ENCODE data around the gene UBE2L3.
A peak's percentile ranks its signal among the peaks of the same experiment; 100 is the strongest.
"Not testable (repeated sequence)": the region's sequence is repeated elsewhere in the genome, so short reads cannot be mapped to it uniquely, and the experiment has no call there.

The UBE2L3 gene

DNA sequence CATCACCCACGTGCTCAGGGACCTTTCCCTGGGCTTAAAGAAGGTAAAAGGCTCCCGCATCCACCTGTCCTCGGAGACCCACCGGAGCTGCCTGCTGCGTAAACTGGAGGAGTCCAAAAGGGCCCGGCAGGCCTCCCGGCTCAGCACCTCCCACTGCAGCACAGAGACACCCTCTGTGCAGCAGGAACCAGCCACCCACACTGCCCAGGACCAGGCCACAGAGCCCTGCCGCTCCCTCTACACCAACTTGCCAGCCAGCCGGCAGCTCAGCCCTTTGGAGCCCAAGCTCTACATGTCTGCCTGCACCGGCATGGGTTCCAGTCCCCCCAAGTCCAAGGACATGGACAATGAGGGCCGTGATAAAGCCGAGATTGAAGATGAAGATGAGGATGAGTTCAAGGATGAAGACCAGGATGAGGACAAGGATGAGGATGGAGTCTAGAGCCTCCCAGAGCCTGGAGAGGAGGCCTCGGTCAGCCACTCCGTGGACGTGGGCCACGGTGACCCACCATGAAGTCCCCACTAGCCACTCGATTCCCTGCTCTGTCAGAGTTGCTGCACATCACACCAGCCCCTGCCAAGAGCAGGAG, 69.2 kb downstream of the UBE2L3 start:
- no peak for TF ChIP-seq EZH2 (IDR thresholded peaks at IDR 0.05; ENCODE audit: borderline replicate concordance, low read depth, low read length, severe bottlenecking)
- TF ChIP-seq, protein P1, sequence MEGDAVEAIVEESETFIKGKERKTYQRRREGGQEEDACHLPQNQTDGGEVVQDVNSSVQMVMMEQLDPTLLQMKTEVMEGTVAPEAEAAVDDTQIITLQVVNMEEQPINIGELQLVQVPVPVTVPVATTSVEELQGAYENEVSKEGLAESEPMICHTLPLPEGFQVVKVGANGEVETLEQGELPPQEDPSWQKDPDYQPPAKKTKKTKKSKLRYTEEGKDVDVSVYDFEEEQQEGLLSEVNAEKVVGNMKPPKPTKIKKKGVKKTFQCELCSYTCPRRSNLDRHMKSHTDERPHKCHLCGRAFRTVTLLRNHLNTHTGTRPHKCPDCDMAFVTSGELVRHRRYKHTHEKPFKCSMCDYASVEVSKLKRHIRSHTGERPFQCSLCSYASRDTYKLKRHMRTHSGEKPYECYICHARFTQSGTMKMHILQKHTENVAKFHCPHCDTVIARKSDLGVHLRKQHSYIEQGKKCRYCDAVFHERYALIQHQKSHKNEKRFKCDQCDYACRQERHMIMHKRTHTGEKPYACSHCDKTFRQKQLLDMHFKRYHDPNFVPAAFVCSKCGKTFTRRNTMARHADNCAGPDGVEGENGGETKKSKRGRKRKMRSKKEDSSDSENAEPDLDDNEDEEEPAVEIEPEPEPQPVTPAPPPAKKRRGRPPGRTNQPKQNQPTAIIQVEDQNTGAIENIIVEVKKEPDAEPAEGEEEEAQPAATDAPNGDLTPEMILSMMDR (IDR thresholded peaks at IDR 0.05; ENCODE audit: borderline replicate concordance, extremely low read depth, low read length, poor library complexity, severe bottlenecking), result no peak
- no peak for DNase-seq
- H3K36me3 ChIP-seq (ENCODE audit: insufficient read depth, low read length), result no peaks in the 10 kb centered on the region
- no peaks in the 10 kb centered on the region for H3K79me2 ChIP-seq (ENCODE audit: insufficient read depth, low read length)
- peaks cover 3% of the 10 kb centered on the region; the same call in 1 of the 2 replicates for H4K20me1 ChIP-seq (ENCODE audit: insufficient read depth, low read length)
- peaks cover 29% of the 10 kb centered on the region for H3K4me1 ChIP-seq (ENCODE audit: insufficient read depth, low read length)
- H3K9me3 ChIP-seq (ENCODE audit: insufficient read depth, low read length, severe bottlenecking), result no peaks in the 10 kb centered on the region
- ATAC-seq (ENCODE audit: insufficient read depth, low read depth), result no peak
- no peaks in the 10 kb centered on the region for H3K27me3 ChIP-seq (ENCODE audit: insufficient read depth, low read length, poor library complexity)
- H3K27ac ChIP-seq (ENCODE audit: low read length), result no peak overlapping the region
- H3K4me2 ChIP-seq (ENCODE audit: insufficient read depth, low read length), result no peak overlapping the region
- no peak overlapping the region for H2AFZ ChIP-seq (ENCODE audit: low read depth, low read length)
- no peak overlapping the region for H3K4me3 ChIP-seq (ENCODE audit: low read depth in 1 of 2, low read length in 2 of 2)
- no peak overlapping the region for H3K9ac ChIP-seq (ENCODE audit: low read depth, low read length)

DNA sequence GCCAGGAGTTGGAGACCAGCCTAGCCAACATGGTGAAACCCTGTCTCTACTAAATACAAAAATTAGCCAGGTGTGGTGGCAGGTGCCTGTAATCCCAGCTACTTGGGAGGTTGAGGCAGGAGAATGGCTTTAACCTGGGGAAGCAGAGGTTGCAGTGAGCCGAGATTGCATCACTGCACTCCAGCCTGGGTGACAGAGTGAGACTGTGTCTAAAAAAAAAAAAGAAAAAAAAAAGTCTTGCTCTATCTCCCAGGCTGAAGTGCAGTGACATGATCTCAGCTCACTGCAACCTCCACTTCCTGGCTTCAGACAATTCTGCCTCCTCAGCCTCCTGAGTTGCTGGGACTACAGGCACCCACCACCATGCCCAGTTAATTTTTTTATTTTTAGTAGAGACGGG, 69.9 kb downstream of the UBE2L3 start:
- not testable (repeated sequence) for H3K79me2 ChIP-seq (ENCODE audit: insufficient read depth, low read length); H3K36me3 ChIP-seq (ENCODE audit: insufficient read depth, low read length); H3K27me3 ChIP-seq (ENCODE audit: insufficient read depth, low read length, poor library complexity); H4K20me1 ChIP-seq (ENCODE audit: insufficient read depth, low read length); DNase-seq; H3K4me3 ChIP-seq (ENCODE audit: low read depth in 1 of 2, low read length in 2 of 2); H3K9me3 ChIP-seq (ENCODE audit: insufficient read depth, low read length, severe bottlenecking); H2AFZ ChIP-seq (ENCODE audit: low read depth, low read length); H3K9ac ChIP-seq (ENCODE audit: low read depth, low read length); H3K27ac ChIP-seq (ENCODE audit: low read length); H3K4me2 ChIP-seq (ENCODE audit: insufficient read depth, low read length); ATAC-seq (ENCODE audit: insufficient read depth, low read depth)
- H3K4me1 ChIP-seq (ENCODE audit: insufficient read depth, low read length), result peaks cover 27% of the 10 kb centered on the region

DNA sequence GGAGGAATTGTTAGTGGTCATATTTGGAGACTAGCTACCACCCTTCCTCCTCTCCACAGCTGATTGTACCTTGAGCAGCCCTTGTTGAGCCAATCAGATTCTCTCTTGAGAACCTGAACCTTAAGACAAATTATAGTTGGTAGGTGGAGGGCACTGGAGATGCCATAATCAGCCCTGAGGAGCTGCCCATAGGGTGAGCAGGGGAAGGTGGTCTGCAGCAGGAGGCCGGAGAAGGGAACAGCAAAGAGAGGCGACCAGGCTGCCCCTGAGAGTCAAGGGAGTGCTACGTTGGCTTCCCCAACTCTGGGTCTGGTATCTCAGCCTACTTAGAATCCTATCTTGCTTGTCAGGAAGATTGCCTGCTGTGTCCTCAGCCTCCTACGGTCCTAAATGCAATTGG, 71.8 kb downstream of the UBE2L3 start:
- Histone ChIP-seq H3K4me2 (ENCODE audit: insufficient read depth, low read length) (no peak overlapping the region), H3K9me3 (ENCODE audit: insufficient read depth, low read length, severe bottlenecking) (no peaks in the 10 kb centered on the region), H3K79me2 (ENCODE audit: insufficient read depth, low read length) (peaks cover 20% of the 10 kb centered on the region), H4K20me1 (ENCODE audit: insufficient read depth, low read length) (peaks cover 13% of the 10 kb centered on the region), H3K4me1 (ENCODE audit: insufficient read depth, low read length) (peaks cover 32% of the 10 kb centered on the region), H3K9ac (ENCODE audit: low read depth, low read length) (no peak overlapping the region), H3K36me3 (ENCODE audit: insufficient read depth, low read length) (peaks cover 11% of the 10 kb centered on the region), H2AFZ (ENCODE audit: low read depth, low read length) (no peak overlapping the region), H3K27ac (ENCODE audit: low read length) (no peak overlapping the region), H3K27me3 (ENCODE audit: insufficient read depth, low read length, poor library complexity) (no peaks in the 10 kb centered on the region), H3K4me3 (ENCODE audit: low read depth in 1 of 2, low read length in 2 of 2) (no peak overlapping the region)
- ATAC-seq (ENCODE audit: insufficient read depth, low read depth) (no peak), DNase-seq (no peak)
- TF ChIP-seq, protein P1 (IDR thresholded peaks at IDR 0.05; ENCODE audit: borderline replicate concordance, extremely low read depth, low read length, poor library complexity, severe bottlenecking), result no peak
- TF ChIP-seq EZH2 (IDR thresholded peaks at IDR 0.05; ENCODE audit: borderline replicate concordance, low read depth, low read length, severe bottlenecking), result no peak

DNA sequence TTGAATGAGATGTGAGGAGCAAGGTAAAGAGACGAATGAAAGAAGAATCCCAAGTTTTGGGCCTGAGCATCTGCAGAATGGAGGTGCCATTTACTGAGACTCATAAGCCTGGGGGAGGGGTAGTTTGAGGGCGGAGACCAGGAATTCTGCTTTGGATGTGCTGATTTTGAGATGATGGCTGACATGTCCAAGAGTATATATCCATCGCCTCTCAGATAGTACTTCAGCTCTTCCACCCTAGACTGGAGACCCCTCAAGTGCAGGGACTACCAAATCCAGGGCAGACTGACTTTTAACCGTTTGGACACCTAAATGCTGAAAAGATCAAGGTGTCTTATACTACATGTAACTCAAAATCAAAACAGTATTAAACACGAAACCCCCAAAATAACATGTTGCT, 73.3 kb downstream of the UBE2L3 start:
- Histone ChIP-seq H3K36me3 (ENCODE audit: insufficient read depth, low read length) (peaks cover 21% of the 10 kb centered on the region), H3K4me2 (ENCODE audit: insufficient read depth, low read length) (peak overlapping the region; percentile 80; the same call in 1 of the 2 replicates), H3K27ac (ENCODE audit: low read length) (no peak overlapping the region), H3K4me3 (ENCODE audit: low read depth in 1 of 2, low read length in 2 of 2) (no peak overlapping the region), H3K9ac (ENCODE audit: low read depth, low read length) (peak overlapping the region; percentile 94; the same call in 1 of the 2 replicates), H3K27me3 (ENCODE audit: insufficient read depth, low read length, poor library complexity) (no peaks in the 10 kb centered on the region), H4K20me1 (ENCODE audit: insufficient read depth, low read length) (peaks cover 13% of the 10 kb centered on the region), H3K79me2 (ENCODE audit: insufficient read depth, low read length) (peaks cover 22% of the 10 kb centered on the region), H2AFZ (ENCODE audit: low read depth, low read length) (no peak overlapping the region), H3K9me3 (ENCODE audit: insufficient read depth, low read length, severe bottlenecking) (no peaks in the 10 kb centered on the region), H3K4me1 (ENCODE audit: insufficient read depth, low read length) (peaks cover 32% of the 10 kb centered on the region)
- DNase-seq, result no peak
- TF ChIP-seq, protein P1 (IDR thresholded peaks at IDR 0.05; ENCODE audit: borderline replicate concordance, extremely low read depth, low read length, poor library complexity, severe bottlenecking), result no peak
- TF ChIP-seq EZH2 (IDR thresholded peaks at IDR 0.05; ENCODE audit: borderline replicate concordance, low read depth, low read length, severe bottlenecking), result no peak
- no peak for ATAC-seq (ENCODE audit: insufficient read depth, low read depth)
